ENCODE results near the gene CHST5. TPM values are rescaled to one million over a fixed set of nuclear protein-coding genes. Genes with fewer than 3 reads are reported as not detected.

Gene CHST5
- total and polyA plus RNA-seq, 2 of the 13 experiments (the other 11 are each of a cell fraction or from before 2014, with no cell fraction given) = 0.05 TPM; not detected in 1

DNA sequence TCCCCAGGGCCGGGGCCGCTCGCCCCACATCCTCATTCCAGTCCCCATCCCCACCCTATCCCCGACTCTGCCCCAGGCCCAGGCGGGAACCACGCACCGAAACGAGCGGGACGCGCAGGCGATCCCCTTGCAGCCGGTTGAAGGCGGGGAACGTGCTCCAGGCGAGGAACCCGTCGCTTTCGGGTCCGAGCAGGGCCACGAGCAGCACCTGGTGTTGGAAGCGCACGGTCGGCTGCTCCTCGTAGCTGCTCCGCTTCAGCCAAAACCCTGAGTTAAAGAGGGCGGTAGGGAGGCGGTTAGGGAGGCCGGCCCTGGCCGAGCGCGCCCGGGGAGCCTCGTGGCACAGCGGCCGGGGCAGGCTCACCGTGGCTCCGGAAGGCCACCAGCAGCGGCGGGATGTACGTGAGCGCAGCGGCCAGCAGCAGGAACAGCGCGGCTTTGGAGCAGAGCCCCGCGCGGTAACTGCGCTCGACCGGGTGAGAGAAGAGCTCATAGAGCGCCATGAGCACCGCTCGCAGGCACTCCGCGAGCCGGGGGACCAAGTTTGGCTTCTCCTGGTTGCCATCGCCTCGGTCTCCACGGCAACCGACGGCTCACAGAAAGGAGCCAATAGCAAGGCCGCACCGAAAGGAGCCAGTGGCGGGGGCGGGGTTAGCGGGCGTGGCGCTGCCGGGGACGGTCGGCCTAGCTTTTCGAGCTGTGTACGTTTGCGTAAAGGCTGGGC is 20.0 kb upstream of the CHST5 start, which contains the start of gene TMEM231 (continued):
- TF ChIP-seq CSRNP1 (CRISPR knock-in tag; IDR thresholded peaks at IDR 0.05) (no peak), PAF1 (CRISPR knock-in tag; IDR thresholded peaks at IDR 0.05) (no peak), NR2F6 (IDR thresholded peaks at IDR 0.05) (no peak), NR2F6 (CRISPR knock-in tag; IDR thresholded peaks at IDR 0.05) (peak; percentile 11; the same call in 1 of the 2 replicates), IRX3 (CRISPR knock-in tag; IDR thresholded peaks at IDR 0.05; ENCODE audit: borderline replicate concordance, low read depth) (no peak)
- TF ChIP-seq, protein P1, sequence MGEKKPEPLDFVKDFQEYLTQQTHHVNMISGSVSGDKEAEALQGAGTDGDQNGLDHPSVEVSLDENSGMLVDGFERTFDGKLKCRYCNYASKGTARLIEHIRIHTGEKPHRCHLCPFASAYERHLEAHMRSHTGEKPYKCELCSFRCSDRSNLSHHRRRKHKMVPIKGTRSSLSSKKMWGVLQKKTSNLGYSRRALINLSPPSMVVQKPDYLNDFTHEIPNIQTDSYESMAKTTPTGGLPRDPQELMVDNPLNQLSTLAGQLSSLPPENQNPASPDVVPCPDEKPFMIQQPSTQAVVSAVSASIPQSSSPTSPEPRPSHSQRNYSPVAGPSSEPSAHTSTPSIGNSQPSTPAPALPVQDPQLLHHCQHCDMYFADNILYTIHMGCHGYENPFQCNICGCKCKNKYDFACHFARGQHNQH (CRISPR knock-in tag; IDR thresholded peaks at IDR 0.05) = peak; percentile 42; the same call in 1 of the 2 replicates

DNA sequence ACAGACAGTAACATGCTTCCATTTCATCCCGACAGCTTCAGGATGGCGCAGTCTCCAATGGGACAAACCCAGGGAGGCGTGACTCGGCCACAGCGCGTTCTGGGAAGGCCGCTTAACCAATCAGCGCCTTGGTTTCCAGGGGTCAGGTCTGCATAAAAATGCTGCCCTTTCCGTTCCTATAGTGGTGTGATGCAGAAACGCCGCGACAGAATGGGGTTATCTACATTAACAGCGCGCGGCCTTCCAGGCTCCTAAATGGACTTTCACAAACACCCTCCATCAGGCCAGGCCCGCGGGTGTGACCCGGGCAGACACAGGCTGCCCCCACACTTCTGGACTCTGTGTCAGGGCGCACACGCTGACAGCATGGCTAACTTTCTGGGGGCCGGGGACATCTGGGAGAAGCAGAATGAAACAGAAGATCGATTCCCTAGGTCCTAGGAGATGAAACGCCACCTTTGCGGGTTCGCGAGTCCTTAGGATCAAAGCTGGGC is 19.4 kb upstream of the CHST5 start:
- Histone ChIP-seq H4K20me1 (ENCODE audit: insufficient read depth, low read length) (no peaks in the 10 kb centered on the region), H3K4me2 (ENCODE audit: low read depth, low read length) (peak overlapping the region; percentile 100), H3K27ac (ENCODE audit: extremely low read length, insufficient read depth, low read length) (no peak overlapping the region), H3K36me3 (replicated peaks in 1 of 2; ENCODE audit: control insufficient read depth in 1 of 2, insufficient read depth in 2 of 2, low read length in 2 of 2) (no peaks in the 10 kb centered on the region), H3K79me2 (ENCODE audit: insufficient read depth, low read length) (no peaks in the 10 kb centered on the region), H3K4me3 (replicated peaks in 1 of 3; ENCODE audit: insufficient read depth in 1 of 3, low read depth in 2 of 3, low read length in 3 of 3) (peak overlapping the region; percentile 68 to 85 (median 70)), H3K9me3 (ENCODE audit: low read length) (no peaks in the 10 kb centered on the region), H3K27me3 (ENCODE audit: control insufficient read depth in 1 of 2, insufficient read depth in 2 of 2, low read length in 2 of 2) (peaks cover 0 to 7% of the 10 kb centered on the region in 2 experiments; a peak in 2 of 5 replicates), H3K9ac (ENCODE audit: insufficient read depth, low read depth, low read length) (peak overlapping the region; percentile 53), H2AFZ (ENCODE audit: low read length) (peak overlapping the region; percentile 61), H3K4me1 (ENCODE audit: insufficient read depth, low read length) (peaks cover 33% of the 10 kb centered on the region)
- peak; percentile 89 for ATAC-seq
- in situ Hi-C loops (cut with HindIII; ENCODE audit: extremely low pct_ligation_motif_present, low pct_unique_long_range_greater_than_20kb) (no loop called here), intact Hi-C loops (cut with micrococcal nuclease; ENCODE audit: unreplicated experiment) (loop anchor here (1.0 to 5.0 kb wide), 4 partner anchors 33 to 89 kb away; partner anchors contain the start of gene ADAT1)
- POLR2A ChIA-PET = interaction anchor here (1.2 to 3.2 kb wide), 4 partner anchors 11 to 249 kb away, joined by 3 to 27 read pairs (median 12); partner anchors contain the start of genes GABARAPL2, KARS1 and TERF2IP
- peak; percentile 89 for DNase-seq (ENCODE audit: low spot score)
- peak; percentile 92 for FAIRE-seq
- no TSS peak for BruUV-seq (replicated peaks)
- WGBS (ENCODE audit: low lambda C conversion rate) = under 1% methylated on average over 24 of the region's 26 CpGs
- CTCF ChIA-PET (ENCODE audit: low intra/inter-chr PET ratio, low total read pairs) = interaction anchor here (1.0 kb wide), 1 partner anchor 91 kb away, joined by 3 read pairs; the partner anchor contains the start of gene TMEM170A
- TF ChIP-seq LBX2 (CRISPR knock-in tag; IDR thresholded peaks at IDR 0.05; ENCODE audit: borderline replicate concordance) (no peak), ZNF556 (CRISPR knock-in tag; IDR thresholded peaks at IDR 0.05; ENCODE audit: borderline replicate concordance) (no peak), JARID2 (CRISPR knock-in tag; IDR thresholded peaks at IDR 0.05; ENCODE audit: insufficient replicate concordance) (no peak), HOXA5 (CRISPR knock-in tag; IDR thresholded peaks at IDR 0.05) (no peak), ZNF615 (CRISPR knock-in tag; IDR thresholded peaks at IDR 0.05; ENCODE audit: borderline replicate concordance) (no peak), SPEN (CRISPR knock-in tag; IDR thresholded peaks at IDR 0.05; ENCODE audit: low read depth) (peak; percentile 25; the same call in 1 of the 2 replicates), NR2F6 (IDR thresholded peaks at IDR 0.05) (peak; percentile 67), NR2F6 (CRISPR knock-in tag; IDR thresholded peaks at IDR 0.05) (peak; percentile 59), TSC22D2 (CRISPR knock-in tag; IDR thresholded peaks at IDR 0.05; ENCODE audit: borderline replicate concordance) (no peak; the same call in 1 of the 2 replicates)
- TF ChIP-seq, protein P2, sequence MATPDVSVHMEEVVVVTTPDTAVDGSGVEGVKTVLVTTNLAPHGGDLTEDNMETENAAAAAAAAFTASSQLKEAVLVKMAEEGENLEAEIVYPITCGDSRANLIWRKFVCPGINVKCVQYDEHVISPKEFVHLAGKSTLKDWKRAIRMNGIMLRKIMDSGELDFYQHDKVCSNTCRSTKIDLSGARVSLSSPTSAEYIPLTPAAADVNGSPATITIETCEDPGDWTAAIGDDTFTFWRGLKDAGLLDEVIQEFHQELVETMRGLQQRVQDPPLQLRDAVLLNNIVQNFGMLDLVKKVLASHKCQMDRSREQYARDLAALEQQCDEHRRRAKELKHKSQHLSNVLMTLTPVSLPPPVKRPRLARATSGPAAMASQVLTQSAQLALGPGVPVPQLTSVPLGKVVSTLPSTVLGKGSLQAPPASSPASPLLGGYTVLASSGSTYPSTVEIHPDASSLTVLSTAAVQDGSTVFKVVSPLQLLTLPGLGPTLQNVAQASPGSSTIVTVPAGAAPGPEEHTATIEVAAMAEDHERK (CRISPR knock-in tag; IDR thresholded peaks at IDR 0.05; ENCODE audit: low read depth) = no peak
- TF ChIP-seq, protein P3, sequence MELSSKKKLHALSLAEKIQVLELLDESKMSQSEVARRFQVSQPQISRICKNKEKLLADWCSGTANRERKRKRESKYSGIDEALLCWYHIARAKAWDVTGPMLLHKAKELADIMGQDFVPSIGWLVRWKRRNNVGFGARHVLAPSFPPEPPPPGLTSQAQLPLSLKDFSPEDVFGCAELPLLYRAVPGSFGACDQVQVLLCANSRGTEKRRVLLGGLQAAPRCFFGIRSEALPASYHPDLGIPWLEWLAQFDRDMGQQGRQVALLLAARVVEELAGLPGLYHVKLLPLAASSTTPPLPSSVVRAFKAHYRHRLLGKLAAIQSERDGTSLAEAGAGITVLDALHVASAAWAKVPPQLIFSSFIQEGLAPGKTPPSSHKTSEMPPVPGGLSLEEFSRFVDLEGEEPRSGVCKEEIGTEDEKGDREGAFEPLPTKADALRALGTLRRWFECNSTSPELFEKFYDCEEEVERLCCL (CRISPR knock-in tag; IDR thresholded peaks at IDR 0.05; ENCODE audit: borderline replicate concordance) = no peak

Data from HepG2 (cell line).